Vagina (tissue), 2 donors: ENCODE results near the gene ZC3H15. TPM values are rescaled to one million over a fixed set of nuclear protein-coding genes. Genes with fewer than 3 reads are reported as not detected.
A peak's percentile ranks its signal among the peaks of the same experiment; 100 is the strongest.
"Not testable (repeated sequence)": the region's sequence is repeated elsewhere in the genome, so short reads cannot be mapped to it uniquely, and the experiment has no call there.

Experiments
- DNase-seq, 2 donors: peaks; one replicate each; pipeline ENCODE4 v3.0.0-alpha.2; 2017; ENCODE audit errors: extremely low spot score in 2 of 2
- H3K27ac ChIP-seq: fragments of 200-600 bp; sonication (generic); one replicate; pipeline ENCODE4 v1.5.1; 2019
- H3K27me3 ChIP-seq: fragments of 200-600 bp; sonication (generic); one replicate; pipeline ENCODE4 v1.5.1; 2019
- H3K36me3 ChIP-seq, 2 donors: fragments of 200-600 bp; sonication (generic); one replicate each; pipeline ENCODE4 v1.5.1; 2017 to 2019
- H3K4me1 ChIP-seq: fragments of 200-600 bp; sonication (generic); one replicate; pipeline ENCODE4 v1.5.1; 2019
- H3K4me3 ChIP-seq, 2 donors: fragments of 200-600 bp; sonication (generic); 1 replicate in 1 of 2; 2 replicates in 1 of 2; pipeline ENCODE4 v1.5.1; 2016 to 2019
- H3K9me3 ChIP-seq: fragments of 200-600 bp; sonication (generic); one replicate; pipeline ENCODE4 v1.5.1; 2019
- CTCF ChIP-seq, 3 experiments: fragments of 450-650 bp in 2 of 3; fragments of 200-600 bp in 1 of 3; sonication (generic) in 1 of 3; IDR thresholded peaks; one replicate each; pipeline ENCODE4 v1.5.1; 2017 to 2019; ENCODE audit warnings: antibody characterized with exemption in 3 of 3, mild to moderate bottlenecking in 2 of 3, moderate library complexity in 2 of 3
- POLR2A ChIP-seq, 2 donors: fragments of 450-650 bp; IDR thresholded peaks; one replicate each; pipeline ENCODE4 v1.6.1; 2017; ENCODE audit warnings: antibody characterized with exemption in 2 of 2, mild to moderate bottlenecking in 2 of 2, moderate library complexity in 2 of 2
- POLR2AphosphoS5 ChIP-seq, 2 donors: sonication (generic); formaldehyde crosslinking; IDR thresholded peaks; one replicate each; pipeline ENCODE4 v1.9.0; 2017; ENCODE audit warnings: antibody characterized with exemption in 2 of 2, mild to moderate bottlenecking in 2 of 2, low read depth in 1 of 2; ENCODE audit not compliant: insufficient read depth in 1 of 2
- intact Hi-C: fragments of 100-400 bp; cut with DNase I; formaldehyde crosslinking; loops from one replicate; pipeline ENCODE4 v1.15.1; 2023
- total RNA-seq: library from RNA; depleted of rRNA; stranded (reverse); fragments of >200 nt; gene quantifications from one replicate; pipeline ENCODE4 v1.2.3, GENCODE V29; 2016

The ZC3H15 gene
- total RNA-seq, result 59.9 TPM

GRCh38 chr2:186485871-186486650 is at the start of gene ZC3H15:
Gene ZC3H15 (plus strand): TSS chr2:186486260. CDS start chr2:186486383, 123 bp downstream.
- intact Hi-C loops, result no loop called here
- H3K27me3 ChIP-seq, result no peaks in the 10 kb centered on the region
- H3K9me3 ChIP-seq, result no peaks in the 10 kb centered on the region
- peak; percentile 97 to 99 for DNase-seq
- TF ChIP-seq POLR2AphosphoS5 (IDR thresholded peaks at IDR 0.05; ENCODE audit: insufficient read depth in 1 of 2, low read depth in 1 of 2), result peak; percentile 98
- TF ChIP-seq CTCF (IDR thresholded peaks at IDR 0.05), result peak in 1 of 3 experiments; percentile 7
- peak in 1 of 2 donors; percentile 72 for TF ChIP-seq POLR2A (IDR thresholded peaks at IDR 0.05)
- peaks cover 59% of the 10 kb centered on the region for H3K4me1 ChIP-seq
- H3K27ac ChIP-seq, result peak within 1 kb of the TSS; percentile 91
- no peaks in the 10 kb centered on the region for H3K36me3 ChIP-seq
- H3K4me3 ChIP-seq, result peak within 1 kb of the TSS; percentile 74 to 91

GRCh38 chr2:186437719-186438118 is 48.3 kb upstream of the ZC3H15 start:
- H3K27me3 ChIP-seq, result no peaks in the 10 kb centered on the region
- intact Hi-C loops, result no loop called here
- no peaks in the 10 kb centered on the region for H3K9me3 ChIP-seq
- no peaks in the 10 kb centered on the region for H3K4me1 ChIP-seq
- no peak overlapping the region for H3K27ac ChIP-seq
- no peak for DNase-seq
- no peak for TF ChIP-seq CTCF (IDR thresholded peaks at IDR 0.05)
- no peak for TF ChIP-seq POLR2AphosphoS5 (IDR thresholded peaks at IDR 0.05; ENCODE audit: insufficient read depth in 1 of 2, low read depth in 1 of 2)
- no peak for TF ChIP-seq POLR2A (IDR thresholded peaks at IDR 0.05)
- no peaks in the 10 kb centered on the region for H3K36me3 ChIP-seq
- no peak overlapping the region for H3K4me3 ChIP-seq

GRCh38 chr2:186439673-186440095 is 46.4 kb upstream of the ZC3H15 start:
- H3K4me1 ChIP-seq, H3K4me3 ChIP-seq, DNase-seq, intact Hi-C loops, H3K9me3 ChIP-seq, H3K27ac ChIP-seq, H3K36me3 ChIP-seq, H3K27me3 ChIP-seq: not testable (repeated sequence)

- H3K36me3 ChIP-seq, result no peaks in the 10 kb centered on the region
- no peak for DNase-seq
- no peak for TF ChIP-seq POLR2A (IDR thresholded peaks at IDR 0.05)
- no peak for TF ChIP-seq POLR2AphosphoS5 (IDR thresholded peaks at IDR 0.05; ENCODE audit: insufficient read depth in 1 of 2, low read depth in 1 of 2)
- TF ChIP-seq CTCF (IDR thresholded peaks at IDR 0.05), result no peak
- H3K27ac ChIP-seq, result no peak overlapping the region
- H3K4me3 ChIP-seq, result no peak overlapping the region
- H3K4me1 ChIP-seq, result no peaks in the 10 kb centered on the region
- no peaks in the 10 kb centered on the region for H3K9me3 ChIP-seq
- intact Hi-C loops, result no loop called here
- H3K27me3 ChIP-seq, result no peaks in the 10 kb centered on the region
Measured at GRCh38 chr2:186440506-186440905, 45.6 kb upstream of the ZC3H15 start.

GRCh38 chr2:186442885-186443284 is 43.2 kb upstream of the ZC3H15 start:
- Histone ChIP-seq H3K4me1 (no peaks in the 10 kb centered on the region), H3K36me3 (no peaks in the 10 kb centered on the region), H3K4me3 (no peak overlapping the region), H3K9me3 (no peaks in the 10 kb centered on the region), H3K27me3 (no peaks in the 10 kb centered on the region), H3K27ac (no peak overlapping the region)
- intact Hi-C loops, result no loop called here
- no peak for DNase-seq
- no peak for TF ChIP-seq POLR2A (IDR thresholded peaks at IDR 0.05)
- TF ChIP-seq CTCF (IDR thresholded peaks at IDR 0.05), result no peak
- no peak for TF ChIP-seq POLR2AphosphoS5 (IDR thresholded peaks at IDR 0.05; ENCODE audit: insufficient read depth in 1 of 2, low read depth in 1 of 2)
